Liver (tissue), 9 donors: ENCODE results near the gene EVA1C. TPM values are rescaled to one million over a fixed set of nuclear protein-coding genes. Genes with fewer than 3 reads are reported as not detected.

ENCODE experiments used
- DNase-seq: peaks from one replicate; pipeline ENCODE4 v3.0.0-alpha.2; 2017; ENCODE audit warnings: low spot score
- H3K27ac ChIP-seq, 2 donors: one replicate each; pipeline ENCODE4 v1.7.0; 2013; ENCODE audit warnings: inconsistent platforms in 2 of 2, low read length in 2 of 2, control low read depth in 1 of 2, low read depth in 1 of 2, mild to moderate bottlenecking in 1 of 2
- H3K27me3 ChIP-seq, 4 donors: one replicate each; pipeline versions ENCODE4 v1.6.1 to v1.7.0; 2013; ENCODE audit warnings: low read length in 3 of 4, inconsistent platforms in 1 of 4, mild to moderate bottlenecking in 1 of 4, moderate library complexity in 1 of 4; ENCODE audit not compliant: control insufficient read depth in 4 of 4, insufficient read depth in 4 of 4
- H3K36me3 ChIP-seq, 4 donors: one replicate each; pipeline versions ENCODE4 v1.6.1 to v1.7.0; 2013; ENCODE audit warnings: low read length in 3 of 4, mild to moderate bottlenecking in 3 of 4, low read depth in 1 of 4, moderate library complexity in 1 of 4; ENCODE audit not compliant: control insufficient read depth in 4 of 4, insufficient read depth in 3 of 4
- H3K4me1 ChIP-seq, 4 donors: one replicate each; pipeline versions ENCODE4 v1.6.1 to v1.7.0; 2013; ENCODE audit warnings: low read length in 3 of 4, mild to moderate bottlenecking in 3 of 4, moderate library complexity in 1 of 4; ENCODE audit not compliant: control insufficient read depth in 4 of 4, insufficient read depth in 4 of 4
- H3K4me3 ChIP-seq, 3 donors: one replicate each; pipeline versions ENCODE4 v1.6.1 to v1.7.0; 2013; ENCODE audit warnings: low read length in 3 of 3, control low read depth in 1 of 3, low read depth in 1 of 3, mild to moderate bottlenecking in 1 of 3
- H3K9ac ChIP-seq, 2 donors: one replicate each; pipeline ENCODE4 v1.7.0; 2013; ENCODE audit warnings: low read length in 2 of 2, mild to moderate bottlenecking in 2 of 2, moderate library complexity in 2 of 2, control low read depth in 1 of 2, low read depth in 1 of 2
- H3K9me3 ChIP-seq, 4 donors: one replicate each; pipeline versions ENCODE4 v1.6.1 to v1.7.0; 2013; ENCODE audit warnings: low read length in 3 of 4; ENCODE audit not compliant: control insufficient read depth in 4 of 4
- EGR1 ChIP-seq, 2 donors: IDR thresholded peaks; 2 replicates each; pipeline ENCODE4 v1.6.1; 2016 to 2018; ENCODE audit warnings: antibody characterized with exemption in 2 of 2, low read depth in 2 of 2
- GABPA ChIP-seq, 2 donors: IDR thresholded peaks in 1 of 2; conservative IDR thresholded peaks in 1 of 2; 2 replicates each; pipeline ENCODE4 v1.6.1; 2016; ENCODE audit warnings: antibody characterized with exemption in 2 of 2, mild to moderate bottlenecking in 1 of 2, moderate library complexity in 1 of 2
- HNF4A ChIP-seq, 2 donors: conservative IDR thresholded peaks; 2 replicates each; pipeline ENCODE4 v1.6.1; 2016; ENCODE audit warnings: antibody characterized with exemption in 2 of 2, mild to moderate bottlenecking in 2 of 2
- HNF4G ChIP-seq: IDR thresholded peaks from 2 replicates; pipeline ENCODE4 v1.6.1; 2016; ENCODE audit warnings: antibody characterized with exemption
- NR2F2 ChIP-seq: IDR thresholded peaks from 2 replicates; pipeline ENCODE4 v1.6.1; 2016; ENCODE audit warnings: antibody characterized with exemption
- RAD21 ChIP-seq, 2 donors: IDR thresholded peaks; 2 replicates each; pipeline ENCODE4 v1.6.1; 2016; ENCODE audit warnings: antibody characterized with exemption in 2 of 2, mild to moderate bottlenecking in 2 of 2
- TAF1 ChIP-seq: conservative IDR thresholded peaks from 2 replicates; pipeline ENCODE4 v1.6.1; 2016; ENCODE audit warnings: antibody characterized with exemption, mild to moderate bottlenecking
- YY1 ChIP-seq: IDR thresholded peaks from 2 replicates; pipeline ENCODE4 v1.6.1; 2016; ENCODE audit warnings: antibody characterized with exemption, mild to moderate bottlenecking
- WGBS: extraction: QIAGEN DNeasy Blood & Tissue Kit; methylation state at CpG from one replicate; pipeline ENCODE4 v1.1.7; 2013; 5-methylcytosine and 5-hydroxymethylcytosine counted together
- polyA plus RNA-seq, 2 donors: library from polyadenylated mRNA; stranded (reverse) in 1 of 2; unstranded in 1 of 2; fragments of 200-250 nt in 1 of 2; fragments of >200 nt in 1 of 2; fragmentation: Nextera tagmentation in 1 of 2; extraction: Ambion mirVana in 1 of 2; gene quantifications; one replicate each; pipeline versions ENCODE4 v1.2.1 to v1.2.3, GENCODE V29; 2013 to 2015
- total RNA-seq, 2 donors: library from RNA; depleted of rRNA; stranded (reverse); fragments of >200 nt; gene quantifications; one replicate each; pipeline ENCODE4 v1.2.3, GENCODE V29; 2014
- TF ChIP-seq, protein P1 (sequence below): IDR thresholded peaks from 2 replicates; pipeline ENCODE4 v1.6.1; 2016; ENCODE audit warnings: antibody characterized with exemption, mild to moderate bottlenecking
- TF ChIP-seq, protein P2 (sequence below): IDR thresholded peaks from 2 replicates; pipeline ENCODE4 v1.6.1; 2016; ENCODE audit warnings: antibody characterized with exemption
- TF ChIP-seq, protein P3 (sequence below): IDR thresholded peaks from 2 replicates; pipeline ENCODE4 v1.6.1; 2016; ENCODE audit warnings: antibody characterized with exemption
- TF ChIP-seq, protein P4 (sequence below): IDR thresholded peaks from 2 replicates; pipeline ENCODE4 v1.6.1; 2016; ENCODE audit warnings: antibody characterized with exemption
- TF ChIP-seq, protein P5 (sequence below): fragments of 150-350 bp; IDR thresholded peaks from 2 replicates; pipeline ENCODE4 v1.5.1; 2017; ENCODE audit warnings: improper control_type of control experiment, low read depth, low read length; ENCODE audit not compliant: missing input control
- donor health status: healthy.
- donor health status: healthy.
- donor health status: healthy.
- donor health status: healthy.
- donor health status: healthy.

EVA1C gene
- total and polyA plus RNA-seq, 4 donors = 0.47 to 3.3 (median 2.4) TPM

DNA sequence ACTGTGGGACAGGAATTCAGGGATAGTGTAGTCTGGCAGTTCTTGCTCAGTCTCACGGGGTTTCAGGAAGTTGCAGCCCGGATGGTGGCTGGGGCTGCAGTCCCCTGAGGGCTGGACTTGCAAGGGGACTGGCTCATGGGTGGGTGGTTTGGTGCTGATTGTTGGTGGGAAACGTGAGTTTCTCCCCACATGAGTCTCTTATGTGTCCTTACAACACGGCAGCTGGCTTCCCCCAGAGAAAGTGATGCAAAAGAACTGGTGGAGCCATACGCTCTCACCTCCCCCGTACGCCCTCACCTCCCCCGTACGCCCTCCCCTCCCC, 64.9 kb downstream of the EVA1C start (continued):
- TF ChIP-seq, protein P1, sequence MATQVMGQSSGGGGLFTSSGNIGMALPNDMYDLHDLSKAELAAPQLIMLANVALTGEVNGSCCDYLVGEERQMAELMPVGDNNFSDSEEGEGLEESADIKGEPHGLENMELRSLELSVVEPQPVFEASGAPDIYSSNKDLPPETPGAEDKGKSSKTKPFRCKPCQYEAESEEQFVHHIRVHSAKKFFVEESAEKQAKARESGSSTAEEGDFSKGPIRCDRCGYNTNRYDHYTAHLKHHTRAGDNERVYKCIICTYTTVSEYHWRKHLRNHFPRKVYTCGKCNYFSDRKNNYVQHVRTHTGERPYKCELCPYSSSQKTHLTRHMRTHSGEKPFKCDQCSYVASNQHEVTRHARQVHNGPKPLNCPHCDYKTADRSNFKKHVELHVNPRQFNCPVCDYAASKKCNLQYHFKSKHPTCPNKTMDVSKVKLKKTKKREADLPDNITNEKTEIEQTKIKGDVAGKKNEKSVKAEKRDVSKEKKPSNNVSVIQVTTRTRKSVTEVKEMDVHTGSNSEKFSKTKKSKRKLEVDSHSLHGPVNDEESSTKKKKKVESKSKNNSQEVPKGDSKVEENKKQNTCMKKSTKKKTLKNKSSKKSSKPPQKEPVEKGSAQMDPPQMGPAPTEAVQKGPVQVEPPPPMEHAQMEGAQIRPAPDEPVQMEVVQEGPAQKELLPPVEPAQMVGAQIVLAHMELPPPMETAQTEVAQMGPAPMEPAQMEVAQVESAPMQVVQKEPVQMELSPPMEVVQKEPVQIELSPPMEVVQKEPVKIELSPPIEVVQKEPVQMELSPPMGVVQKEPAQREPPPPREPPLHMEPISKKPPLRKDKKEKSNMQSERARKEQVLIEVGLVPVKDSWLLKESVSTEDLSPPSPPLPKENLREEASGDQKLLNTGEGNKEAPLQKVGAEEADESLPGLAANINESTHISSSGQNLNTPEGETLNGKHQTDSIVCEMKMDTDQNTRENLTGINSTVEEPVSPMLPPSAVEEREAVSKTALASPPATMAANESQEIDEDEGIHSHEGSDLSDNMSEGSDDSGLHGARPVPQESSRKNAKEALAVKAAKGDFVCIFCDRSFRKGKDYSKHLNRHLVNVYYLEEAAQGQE = no peak
- TF ChIP-seq TAF1 (no peak), HNF4A (conservative IDR thresholded peaks at IDR 0.05) (no peak)

DNA sequence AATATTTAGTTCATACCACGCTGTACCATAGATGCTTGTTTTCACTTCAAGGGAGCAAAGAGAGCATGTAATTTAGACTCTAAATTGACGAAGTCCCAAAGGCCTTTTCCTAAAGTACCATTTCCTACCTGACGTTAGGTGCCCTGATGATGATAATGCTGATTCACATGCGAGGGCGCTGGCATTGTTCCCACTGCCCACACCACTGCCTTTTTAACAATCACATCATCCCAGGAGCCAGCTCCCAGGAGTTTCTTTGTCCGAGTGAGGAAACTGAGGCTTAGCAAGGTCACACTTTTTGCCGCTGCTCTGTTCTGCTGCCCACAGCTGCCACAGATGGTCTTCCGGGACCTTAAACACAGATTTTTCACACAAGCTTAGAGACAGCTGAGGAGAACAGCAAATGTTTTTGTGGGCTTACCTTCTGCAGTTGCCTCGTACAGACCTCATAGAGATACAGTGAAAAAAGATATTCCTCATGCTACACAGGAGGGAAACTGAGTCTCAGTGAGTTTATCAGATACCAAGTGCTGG, 69.4 kb downstream of the EVA1C start:
- TF ChIP-seq, protein P2, sequence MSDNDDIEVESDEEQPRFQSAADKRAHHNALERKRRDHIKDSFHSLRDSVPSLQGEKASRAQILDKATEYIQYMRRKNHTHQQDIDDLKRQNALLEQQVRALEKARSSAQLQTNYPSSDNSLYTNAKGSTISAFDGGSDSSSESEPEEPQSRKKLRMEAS = no peak
- no peak for TF ChIP-seq YY1
- no peak for TF ChIP-seq RAD21 (IDR thresholded peaks at IDR 0.05)
- no peak for TF ChIP-seq EGR1 (IDR thresholded peaks at IDR 0.05; ENCODE audit: low read depth in 2 of 2)
- TF ChIP-seq HNF4G = no peak
- TF ChIP-seq, protein P3, sequence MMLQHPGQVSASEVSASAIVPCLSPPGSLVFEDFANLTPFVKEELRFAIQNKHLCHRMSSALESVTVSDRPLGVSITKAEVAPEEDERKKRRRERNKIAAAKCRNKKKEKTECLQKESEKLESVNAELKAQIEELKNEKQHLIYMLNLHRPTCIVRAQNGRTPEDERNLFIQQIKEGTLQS = no peak
- TF ChIP-seq, protein P4, sequence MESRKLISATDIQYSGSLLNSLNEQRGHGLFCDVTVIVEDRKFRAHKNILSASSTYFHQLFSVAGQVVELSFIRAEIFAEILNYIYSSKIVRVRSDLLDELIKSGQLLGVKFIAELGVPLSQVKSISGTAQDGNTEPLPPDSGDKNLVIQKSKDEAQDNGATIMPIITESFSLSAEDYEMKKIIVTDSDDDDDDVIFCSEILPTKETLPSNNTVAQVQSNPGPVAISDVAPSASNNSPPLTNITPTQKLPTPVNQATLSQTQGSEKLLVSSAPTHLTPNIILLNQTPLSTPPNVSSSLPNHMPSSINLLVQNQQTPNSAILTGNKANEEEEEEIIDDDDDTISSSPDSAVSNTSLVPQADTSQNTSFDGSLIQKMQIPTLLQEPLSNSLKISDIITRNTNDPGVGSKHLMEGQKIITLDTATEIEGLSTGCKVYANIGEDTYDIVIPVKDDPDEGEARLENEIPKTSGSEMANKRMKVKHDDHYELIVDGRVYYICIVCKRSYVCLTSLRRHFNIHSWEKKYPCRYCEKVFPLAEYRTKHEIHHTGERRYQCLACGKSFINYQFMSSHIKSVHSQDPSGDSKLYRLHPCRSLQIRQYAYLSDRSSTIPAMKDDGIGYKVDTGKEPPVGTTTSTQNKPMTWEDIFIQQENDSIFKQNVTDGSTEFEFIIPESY = no peak
- TF ChIP-seq, protein P5, sequence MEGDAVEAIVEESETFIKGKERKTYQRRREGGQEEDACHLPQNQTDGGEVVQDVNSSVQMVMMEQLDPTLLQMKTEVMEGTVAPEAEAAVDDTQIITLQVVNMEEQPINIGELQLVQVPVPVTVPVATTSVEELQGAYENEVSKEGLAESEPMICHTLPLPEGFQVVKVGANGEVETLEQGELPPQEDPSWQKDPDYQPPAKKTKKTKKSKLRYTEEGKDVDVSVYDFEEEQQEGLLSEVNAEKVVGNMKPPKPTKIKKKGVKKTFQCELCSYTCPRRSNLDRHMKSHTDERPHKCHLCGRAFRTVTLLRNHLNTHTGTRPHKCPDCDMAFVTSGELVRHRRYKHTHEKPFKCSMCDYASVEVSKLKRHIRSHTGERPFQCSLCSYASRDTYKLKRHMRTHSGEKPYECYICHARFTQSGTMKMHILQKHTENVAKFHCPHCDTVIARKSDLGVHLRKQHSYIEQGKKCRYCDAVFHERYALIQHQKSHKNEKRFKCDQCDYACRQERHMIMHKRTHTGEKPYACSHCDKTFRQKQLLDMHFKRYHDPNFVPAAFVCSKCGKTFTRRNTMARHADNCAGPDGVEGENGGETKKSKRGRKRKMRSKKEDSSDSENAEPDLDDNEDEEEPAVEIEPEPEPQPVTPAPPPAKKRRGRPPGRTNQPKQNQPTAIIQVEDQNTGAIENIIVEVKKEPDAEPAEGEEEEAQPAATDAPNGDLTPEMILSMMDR = no peak
- TF ChIP-seq GABPA (IDR thresholded peaks at IDR 0.05 in 1 of 2, conservative IDR thresholded peaks at IDR 0.05 in 1 of 2) = no peak
- TF ChIP-seq NR2F2 = no peak
- DNase-seq = no peak
- 94% methylated on average over 9 of the region's 9 CpGs for WGBS

More for the DNA sequence above, 69.4 kb downstream of the EVA1C start:
- Histone ChIP-seq H3K36me3 (no peaks in the 10 kb centered on the region), H3K27me3 (no peaks in the 10 kb centered on the region), H3K4me3 (no peak overlapping the region), H3K4me1 (no peaks in the 10 kb centered on the region), H3K9ac (no peak overlapping the region), H3K9me3 (no peaks in the 10 kb centered on the region), H3K27ac (no peak overlapping the region)
